HG03521 (cell line): Measurements from ENCODE around the gene DDX51.
"Not testable (repeated sequence)": the region's sequence is repeated elsewhere in the genome, so short reads cannot be mapped to it uniquely, and the experiment has no call there.

ENCODE experiments used
- ATAC-seq: cut with Tn5 transposase; IDR thresholded peaks from one replicate; pipeline ENCODE4 v1.9.1; 2021; ENCODE audit warnings: mild to moderate bottlenecking, moderate library complexity; ENCODE audit not compliant: unreplicated experiment

The DDX51 gene

GRCh38 chr12:132123970-132124765, 20.0 kb downstream of the DDX51 start:
- ATAC-seq = no peak

- no peak for ATAC-seq
These were observed 22.8 kb downstream of the DDX51 start for GRCh38 chr12:132121283-132121682.

GRCh38 chr12:132118876-132119275, 25.2 kb downstream of the DDX51 start:
- no peak for ATAC-seq

- no peak for ATAC-seq
These were observed 26.6 kb downstream of the DDX51 start for GRCh38 chr12:132117558-132117875.

GRCh38 chr12:132116709-132117557, 27.2 kb downstream of the DDX51 start:
- no peak for ATAC-seq

GRCh38 chr12:132115500-132115899, 28.6 kb downstream of the DDX51 start:
- ATAC-seq = no peak

GRCh38 chr12:132114667-132115066, 29.5 kb downstream of the DDX51 start:
- no peak for ATAC-seq

- no peak for ATAC-seq
These were observed 32.3 kb downstream of the DDX51 start for GRCh38 chr12:132111654-132112304.

GRCh38 chr12:132110677-132111076, 33.4 kb downstream of the DDX51 start:
- no peak for ATAC-seq

- ATAC-seq = no peak
These were observed 34.4 kb downstream of the DDX51 start for GRCh38 chr12:132109741-132110140.

- no peak for ATAC-seq
These were observed 35.8 kb downstream of the DDX51 start for GRCh38 chr12:132108211-132108832.

GRCh38 chr12:132106921-132107320, 37.2 kb downstream of the DDX51 start:
- no peak for ATAC-seq

- no peak for ATAC-seq
These were observed 38.7 kb downstream of the DDX51 start for GRCh38 chr12:132105467-132105866.

- ATAC-seq = no peak
These were observed 40.4 kb downstream of the DDX51 start for GRCh38 chr12:132103542-132104308.

- ATAC-seq = not testable (repeated sequence)
These were observed 41.0 kb downstream of the DDX51 start for GRCh38 chr12:132103072-132103471.

GRCh38 chr12:132102297-132102696, 41.8 kb downstream of the DDX51 start:
- ATAC-seq = no peak

- no peak for ATAC-seq
These were observed 43.6 kb downstream of the DDX51 start for GRCh38 chr12:132100306-132101065.

GRCh38 chr12:132099739-132100138, 44.4 kb downstream of the DDX51 start:
- no peak for ATAC-seq

- no peak for ATAC-seq
These were observed 48.4 kb downstream of the DDX51 start for GRCh38 chr12:132095520-132096409.
